K562 (cell line): ENCODE results near the gene USP32. TPM values are rescaled to one million over a fixed set of nuclear protein-coding genes. Genes with fewer than 3 reads are reported as not detected.

Experiments used
- ARNT ChIP-seq, 2 experiments: fragments of 450-650 bp; IDR thresholded peaks; 2 replicates each; pipeline ENCODE4 v1.6.1; 2016; ENCODE audit warnings: mild to moderate bottlenecking in 1 of 2
- CTBP1 ChIP-seq: fragments of 450-650 bp; IDR thresholded peaks from 2 replicates; pipeline ENCODE4 v1.6.1; 2016; ENCODE audit warnings: borderline replicate concordance
- EP300 ChIP-seq: IDR thresholded peaks from 2 replicates; pipeline ENCODE4 v1.6.1; 2012; ENCODE audit warnings: low read length, improper control_type of control experiment
- GATA2 ChIP-seq: sonication (generic); formaldehyde crosslinking; IDR thresholded peaks from 2 replicates; pipeline ENCODE4 v1.4.0; 2020; ENCODE audit warnings: mild to moderate bottlenecking, missing genetic modification reagents
- PBX2 ChIP-seq, 2 experiments: IDR thresholded peaks in 1 of 2; conservative IDR thresholded peaks in 1 of 2; 2 replicates each; pipeline ENCODE4 v1.6.1; 2016; ENCODE audit warnings: low read depth in 2 of 2, mild to moderate bottlenecking in 1 of 2, missing compliant biosample characterization in 1 of 2, missing genetic modification characterization in 1 of 2, moderate library complexity in 1 of 2
- PKNOX1 ChIP-seq: fragments of 450-650 bp; IDR thresholded peaks from 2 replicates; pipeline ENCODE4 v1.6.1; 2016
- SMARCA4 ChIP-seq: fragments of 450-650 bp; IDR thresholded peaks from 2 replicates; pipeline ENCODE4 v1.6.1; 2016
- SMARCE1 ChIP-seq: fragments of 450-650 bp; IDR thresholded peaks from 2 replicates; pipeline ENCODE4 v1.7.1; 2016; ENCODE audit warnings: mild to moderate bottlenecking
- TEAD4 ChIP-seq, 2 experiments: sonication (generic) in 1 of 2; formaldehyde crosslinking in 1 of 2; IDR thresholded peaks; 2 replicates each; pipeline versions ENCODE4 v1.6.1 to v1.8.0; 2012 to 2022; ENCODE audit warnings: borderline replicate concordance in 1 of 2, inconsistent platforms in 1 of 2, low read length in 1 of 2, mild to moderate bottlenecking in 1 of 2, missing genetic modification reagents in 1 of 2
- ZBTB11 ChIP-seq, 3 experiments: fragments of 200-800 bp in 1 of 3; fragments of 250-450 bp in 1 of 3; fragments of 450-650 bp in 1 of 3; sonication (Bioruptor Pico) in 1 of 3; sonication (Bioruptor generic) in 1 of 3; formaldehyde crosslinking in 1 of 3; IDR thresholded peaks; 2 replicates each; pipeline versions ENCODE4 v1.6.1 to v1.8.0; 2016 to 2022; ENCODE audit warnings: mild to moderate bottlenecking in 2 of 3, missing genetic modification characterization in 2 of 3, missing compliant biosample characterization in 1 of 3, moderate library complexity in 1 of 3
- ZNF639 ChIP-seq, 2 experiments: fragments of 200-800 bp in 1 of 2; sonication (Bioruptor generic) in 1 of 2; sonication (generic) in 1 of 2; formaldehyde crosslinking in 1 of 2; IDR thresholded peaks in 1 of 2; conservative IDR thresholded peaks in 1 of 2; 2 replicates each; pipeline versions ENCODE4 v1.5.0 to v1.6.1; 2016 to 2020; ENCODE audit warnings: missing compliant biosample characterization in 1 of 2, missing genetic modification characterization in 1 of 2, missing genetic modification reagents in 1 of 2
- polyA plus RNA-seq, 8 experiments: library from polyadenylated mRNA; depleted of rRNA in 4 of 8; stranded (reverse) in 5 of 8; unstranded in 3 of 8; fragments of >200 nt; fragmentation: Nextera tagmentation in 2 of 8; fragmentation: Illumina TruSeq in 1 of 8; extraction: Ambion mirVana in 2 of 8; extraction: Trizol in 1 of 8; gene quantifications; 2 replicates each; pipeline versions ENCODE4 v1.2.1 to v1.2.3, GENCODE V29; 2011 to 2014; ENCODE audit warnings: inconsistent platforms in 1 of 8, missing spikeins in 1 of 8
- total RNA-seq, 7 experiments: library from RNA; depleted of rRNA in 6 of 7; stranded (reverse); fragments of >200 nt in 6 of 7; fragmentation: Illumina TruSeq in 2 of 7; extraction: Trizol in 2 of 7; gene quantifications; 2 replicates each; pipeline versions ENCODE4 v1.2.1 to v1.2.3, GENCODE V29; 2011 to 2021; ENCODE audit warnings: low replicate concordance in 1 of 7

USP32 gene
- total and polyA plus RNA-seq, 9 of the 15 experiments (the other 6 are each of a cell fraction or from before 2014, with no cell fraction given), result 18.0 to 69.3 (median 47.1) TPM

- TF ChIP-seq TEAD4 (IDR thresholded peaks at IDR 0.05; ENCODE audit: low read length) (0 out of 2 replicates have a peak, but pooled peaks have one; percentile 38), TEAD4 (CRISPR knock-in tag; IDR thresholded peaks at IDR 0.05; ENCODE audit: borderline replicate concordance) (no peak), SMARCE1 (0 out of 2 replicates have a peak, but pooled peaks have one; percentile 32), PKNOX1 (0 out of 2 replicates have a peak, but pooled peaks have one; percentile 4), SMARCA4 (peak; percentile 34; the same call in 1 of the 2 replicates), GATA2 (CRISPR knock-in tag) (peak; percentile 59), ZNF639 (CRISPR knock-in tag; conservative IDR thresholded peaks at IDR 0.05 in 1 of 2, IDR thresholded peaks at IDR 0.05 in 1 of 2) (no peak), CTBP1 (peak; percentile 49; the same call in 1 of the 2 replicates), EP300 (no peak), ZBTB11 (CRISPR knock-in tag; IDR thresholded peaks at IDR 0.05) (peak in 1 of 3 experiments; percentile 87; a peak in 2 of 6 replicates), ARNT (IDR thresholded peaks at IDR 0.05) (no peak), PBX2 (CRISPR knock-in tag; IDR thresholded peaks at IDR 0.05; ENCODE audit: low read depth) (no peak), PBX2 (tag; conservative IDR thresholded peaks at IDR 0.05; ENCODE audit: low read depth) (peak; percentile 60; the same call in 1 of the 2 replicates)
Observed at GRCh38 chr17:60381958-60382357, 10.0 kb downstream of the USP32 start (continued).
